Stimulated activated naive B cell treated with anti-CD40 and anti-IgM and Interleukin-4, amounts not matched to agents 10 μg/mL and 1 μg/mL and 100 μg/mL, for 72 hours (primary cell): ENCODE results near the gene IFRD1.

Source experiments
- ATAC-seq, 2 donors: fragments of 150-1000 bp; cut with Tn5 transposase; replicated peaks; 2 replicates each; pipeline ENCODE4 v1.10.0; 2021; ENCODE audit warnings: moderate library complexity in 1 of 2
- DNase-seq: peaks from one replicate; pipeline ENCODE4 v3.0.0; 2021
- H3K27ac Mint-ChIP-seq: one replicate; pipeline ENCODE4 v1.8.0; 2022; ENCODE audit warnings: mild to moderate bottlenecking, mixed read lengths
- H3K27me3 Mint-ChIP-seq, 2 donors: one replicate each; pipeline ENCODE4 v1.8.0; 2022; ENCODE audit warnings: mixed read lengths in 2 of 2
- H3K36me3 Mint-ChIP-seq, 2 donors: one replicate each; pipeline ENCODE4 v1.8.0; 2022; ENCODE audit warnings: mixed read lengths in 2 of 2, mild to moderate bottlenecking in 1 of 2
- H3K4me1 Mint-ChIP-seq, 2 donors: one replicate each; pipeline ENCODE4 v1.8.0; 2022; ENCODE audit warnings: mixed read lengths in 2 of 2, mild to moderate bottlenecking in 1 of 2
- H3K4me3 Mint-ChIP-seq, 2 donors: one replicate each; pipeline ENCODE4 v1.8.0; 2022; ENCODE audit warnings: mild to moderate bottlenecking in 2 of 2, mixed read lengths in 2 of 2, moderate library complexity in 1 of 2
- H3K9me3 Mint-ChIP-seq, 2 donors: one replicate each; pipeline ENCODE4 v1.8.0; 2022; ENCODE audit warnings: mixed read lengths in 2 of 2, mild to moderate bottlenecking in 1 of 2

The IFRD1 gene

GRCh38 chr7:112488264-112488552, 37.9 kb downstream of the IFRD1 start:
- ATAC-seq: no peak
- Mint-ChIP-seq H3K36me3 (peaks cover 14 to 44% of the 10 kb centered on the region in 2 donors), H3K9me3 (no peaks in the 10 kb centered on the region), H3K27me3 (no peaks in the 10 kb centered on the region), H3K4me1 (no peaks in the 10 kb centered on the region), H3K4me3 (no peak overlapping the region), H3K27ac (no peak overlapping the region)
- no peak for DNase-seq

- Mint-ChIP-seq H3K36me3 (peaks cover 8 to 26% of the 10 kb centered on the region in 2 donors), H3K4me3 (no peak overlapping the region), H3K4me1 (peaks cover 3 to 5% of the 10 kb centered on the region in 2 donors), H3K27ac (no peak overlapping the region), H3K9me3 (no peaks in the 10 kb centered on the region), H3K27me3 (peaks cover 5 to 12% of the 10 kb centered on the region in 2 donors)
- ATAC-seq (no peak), DNase-seq (no peak)
Measured at GRCh38 chr7:112492186-112492585, 41.9 kb downstream of the IFRD1 start.

- peaks cover 12 to 14% of the 10 kb centered on the region in 2 donors for H3K27me3 Mint-ChIP-seq
- ATAC-seq (no peak), DNase-seq (no peak)
- H3K27ac Mint-ChIP-seq: peak overlapping the region; percentile 14
- H3K9me3 Mint-ChIP-seq: no peaks in the 10 kb centered on the region
- H3K4me1 Mint-ChIP-seq: peaks cover 5 to 6% of the 10 kb centered on the region in 2 donors
- H3K36me3 Mint-ChIP-seq: peaks cover 5 to 11% of the 10 kb centered on the region in 2 donors
- peak overlapping the region in 1 of 2 donors; percentile 14 for H3K4me3 Mint-ChIP-seq
Measured at GRCh38 chr7:112494656-112495055, 44.4 kb downstream of the IFRD1 start.

GRCh38 chr7:112495156-112495788, 45.0 kb downstream of the IFRD1 start:
- Mint-ChIP-seq H3K9me3 (no peaks in the 10 kb centered on the region), H3K4me3 (no peak overlapping the region), H3K36me3 (peaks cover 0 to 4% of the 10 kb centered on the region in 2 donors), H3K27ac (no peak overlapping the region), H3K27me3 (peaks cover 12 to 14% of the 10 kb centered on the region in 2 donors), H3K4me1 (peaks cover 5 to 6% of the 10 kb centered on the region in 2 donors)
- DNase-seq (no peak), ATAC-seq (no peak)

GRCh38 chr7:112495810-112496462, 45.7 kb downstream of the IFRD1 start:
- H3K27me3 Mint-ChIP-seq: peaks cover 12 to 14% of the 10 kb centered on the region in 2 donors
- H3K27ac Mint-ChIP-seq: no peak overlapping the region
- peaks cover 0 to 3% of the 10 kb centered on the region in 2 donors for H3K36me3 Mint-ChIP-seq
- peak; percentile 52 to 63 for ATAC-seq
- H3K4me3 Mint-ChIP-seq: no peak overlapping the region
- DNase-seq: no peak
- peaks cover 5 to 6% of the 10 kb centered on the region in 2 donors for H3K4me1 Mint-ChIP-seq
- no peaks in the 10 kb centered on the region for H3K9me3 Mint-ChIP-seq

GRCh38 chr7:112497481-112497880, 47.2 kb downstream of the IFRD1 start:
- Mint-ChIP-seq H3K27ac (no peak overlapping the region), H3K27me3 (peaks cover 12 to 14% of the 10 kb centered on the region in 2 donors), H3K4me3 (no peak overlapping the region), H3K4me1 (peaks cover 5 to 6% of the 10 kb centered on the region in 2 donors), H3K36me3 (no peaks in the 10 kb centered on the region), H3K9me3 (no peaks in the 10 kb centered on the region)
- no peak for DNase-seq
- ATAC-seq: peak in 1 of 2 donors; percentile 75

GRCh38 chr7:112500619-112501018, 50.4 kb downstream of the IFRD1 start:
- Mint-ChIP-seq H3K36me3 (no peaks in the 10 kb centered on the region), H3K27ac (no peak overlapping the region), H3K4me3 (no peak overlapping the region), H3K27me3 (peaks cover 21% of the 10 kb centered on the region in 2 donors), H3K9me3 (no peaks in the 10 kb centered on the region), H3K4me1 (peaks cover 9 to 12% of the 10 kb centered on the region in 2 donors)
- ATAC-seq (no peak), DNase-seq (no peak)

- no peaks in the 10 kb centered on the region for H3K36me3 Mint-ChIP-seq
- peaks cover 9 to 12% of the 10 kb centered on the region in 2 donors for H3K4me1 Mint-ChIP-seq
- no peak overlapping the region for H3K27ac Mint-ChIP-seq
- H3K4me3 Mint-ChIP-seq: no peak overlapping the region
- no peaks in the 10 kb centered on the region for H3K9me3 Mint-ChIP-seq
- no peak for ATAC-seq
- H3K27me3 Mint-ChIP-seq: peaks cover 13 to 16% of the 10 kb centered on the region in 2 donors
- no peak for DNase-seq
Measured at GRCh38 chr7:112501801-112502503, 51.7 kb downstream of the IFRD1 start.

GRCh38 chr7:112502700-112503099, 52.4 kb downstream of the IFRD1 start:
- Mint-ChIP-seq H3K27me3 (peaks cover 8 to 16% of the 10 kb centered on the region in 2 donors), H3K36me3 (no peaks in the 10 kb centered on the region), H3K27ac (no peak overlapping the region), H3K4me1 (peaks cover 6 to 12% of the 10 kb centered on the region in 2 donors), H3K4me3 (no peak overlapping the region), H3K9me3 (no peaks in the 10 kb centered on the region)
- DNase-seq (no peak), ATAC-seq (no peak)

GRCh38 chr7:112503361-112503972, 53.2 kb downstream of the IFRD1 start:
- Mint-ChIP-seq H3K4me1 (peaks cover 6 to 12% of the 10 kb centered on the region in 2 donors), H3K27me3 (peaks cover 8 to 13% of the 10 kb centered on the region in 2 donors), H3K36me3 (no peaks in the 10 kb centered on the region), H3K27ac (no peak overlapping the region), H3K9me3 (no peaks in the 10 kb centered on the region), H3K4me3 (no peak overlapping the region)
- DNase-seq: no peak
- peak; percentile 25 to 39 for ATAC-seq

GRCh38 chr7:112504093-112504695, 53.9 kb downstream of the IFRD1 start:
- Mint-ChIP-seq H3K27ac (no peak overlapping the region), H3K4me1 (peaks cover 6 to 12% of the 10 kb centered on the region in 2 donors), H3K36me3 (no peaks in the 10 kb centered on the region), H3K27me3 (peaks cover 8 to 13% of the 10 kb centered on the region in 2 donors), H3K9me3 (no peaks in the 10 kb centered on the region), H3K4me3 (no peak overlapping the region)
- no peak for ATAC-seq
- DNase-seq: no peak

GRCh38 chr7:112505495-112505894, 55.2 kb downstream of the IFRD1 start:
- peaks cover 12 to 20% of the 10 kb centered on the region in 2 donors for H3K4me1 Mint-ChIP-seq
- peaks cover 8 to 9% of the 10 kb centered on the region in 2 donors for H3K27me3 Mint-ChIP-seq
- H3K4me3 Mint-ChIP-seq: no peak overlapping the region
- DNase-seq (no peak), ATAC-seq (no peak)
- no peaks in the 10 kb centered on the region for H3K9me3 Mint-ChIP-seq
- H3K36me3 Mint-ChIP-seq: no peaks in the 10 kb centered on the region
- no peak overlapping the region for H3K27ac Mint-ChIP-seq

- Mint-ChIP-seq H3K9me3 (no peaks in the 10 kb centered on the region), H3K27ac (no peak overlapping the region), H3K27me3 (peaks cover 7 to 14% of the 10 kb centered on the region in 2 donors), H3K4me3 (no peak overlapping the region), H3K36me3 (no peaks in the 10 kb centered on the region), H3K4me1 (peaks cover 11 to 20% of the 10 kb centered on the region in 2 donors)
- ATAC-seq (no peak), DNase-seq (no peak)
Measured at GRCh38 chr7:112508404-112508803, 58.1 kb downstream of the IFRD1 start.

GRCh38 chr7:112509402-112509801, 59.1 kb downstream of the IFRD1 start:
- Mint-ChIP-seq H3K36me3 (no peaks in the 10 kb centered on the region), H3K27ac (no peak overlapping the region), H3K27me3 (peaks cover 7 to 14% of the 10 kb centered on the region in 2 donors), H3K9me3 (no peaks in the 10 kb centered on the region), H3K4me3 (no peak overlapping the region), H3K4me1 (peaks cover 10 to 13% of the 10 kb centered on the region in 2 donors)
- no peak for ATAC-seq
- no peak for DNase-seq
